HFFc6 (cell line): Measurements from ENCODE around the gene GFER. TPM values are rescaled to one million over a fixed set of nuclear protein-coding genes. Genes with fewer than 3 reads are reported as not detected.

Experiments used
- DNase-seq: peaks from one replicate; pipeline ENCODE4 v3.0.0-alpha.2; 2018
- H3K27ac Mint-ChIP-seq: 2 replicates; pipeline ENCODE4 v1.8.0; 2020; ENCODE audit warnings: mild to moderate bottlenecking, mixed read lengths
- H3K27me3 Mint-ChIP-seq: 2 replicates; pipeline ENCODE4 v1.8.0; 2021; ENCODE audit warnings: mild to moderate bottlenecking, moderate library complexity, mixed read lengths; ENCODE audit not compliant: insufficient read depth
- H3K36me3 Mint-ChIP-seq: 2 replicates; pipeline ENCODE4 v1.8.0; 2021; ENCODE audit warnings: low read depth, mixed read lengths
- H3K4me1 Mint-ChIP-seq: 2 replicates; pipeline ENCODE4 v1.8.0; 2020; ENCODE audit warnings: low read depth, mixed read lengths
- H3K4me3 Mint-ChIP-seq: 2 replicates; pipeline ENCODE4 v1.8.0; 2020; ENCODE audit warnings: mild to moderate bottlenecking, moderate library complexity, mixed read lengths
- H3K9me3 Mint-ChIP-seq: 2 replicates; pipeline ENCODE4 v1.8.0; 2020; ENCODE audit warnings: mild to moderate bottlenecking, mixed read lengths
- CTCF ChIP-seq: fragments of 200-600 bp; sonication (generic); IDR thresholded peaks from 2 replicates; pipeline ENCODE4 v1.5.0; 2021; ENCODE audit warnings: antibody characterized with exemption, mild to moderate bottlenecking
- total RNA-seq, 6 experiments: library from RNA; stranded (reverse); fragmentation: NEBNext Ultra II Directional; extraction: Animal tissue kit (Norgen Biotek cat#: 25700); gene quantifications; 2 replicates in 1 of 6; 3 replicates in 5 of 6; pipeline ENCODE4 v1.2.3, GENCODE V29; 2021

GFER gene
- total RNA-seq, 6 experiments from 2014 or later: 28.8 to 45.5 (median 40.2) TPM

GRCh38 chr16:1940273-1941161 is 43.5 kb upstream of the GFER start:
- no peaks in the 10 kb centered on the region for H3K9me3 Mint-ChIP-seq
- peaks cover 2% of the 10 kb centered on the region for H3K27me3 Mint-ChIP-seq
- H3K4me1 Mint-ChIP-seq: peaks cover 9% of the 10 kb centered on the region
- H3K4me3 Mint-ChIP-seq: no peak overlapping the region
- H3K27ac Mint-ChIP-seq: no peak overlapping the region
- TF ChIP-seq CTCF: no peak
- H3K36me3 Mint-ChIP-seq: no peaks in the 10 kb centered on the region; the same call in 1 of the 2 replicates
- DNase-seq: no peak

- H3K27me3 Mint-ChIP-seq: peaks cover 2% of the 10 kb centered on the region
- H3K36me3 Mint-ChIP-seq: no peaks in the 10 kb centered on the region; the same call in 1 of the 2 replicates
- no peak overlapping the region for H3K27ac Mint-ChIP-seq
- H3K4me3 Mint-ChIP-seq: peak overlapping the region; percentile 91
- H3K4me1 Mint-ChIP-seq: peaks cover 9% of the 10 kb centered on the region
- H3K9me3 Mint-ChIP-seq: no peaks in the 10 kb centered on the region
- DNase-seq: no peak
- peak; percentile 44; the same call in 1 of the 2 replicates for TF ChIP-seq CTCF
Observed at GRCh38 chr16:1941162-1942046, 42.6 kb upstream of the GFER start.

GRCh38 chr16:1942047-1942809 is 41.8 kb upstream of the GFER start:
- no peaks in the 10 kb centered on the region for H3K9me3 Mint-ChIP-seq

GRCh38 chr16:1942810-1943726 is 40.9 kb upstream of the GFER start, which contains the start of gene MSRB1:
TSS of gene MSRB1 (minus strand) at chr16:1943199. CDS start at chr16:1943156, 43 bp downstream.
- peak; percentile 95 for DNase-seq
- H3K27ac Mint-ChIP-seq: peak within 1 kb of the TSS; percentile 64
- H3K36me3 Mint-ChIP-seq: no peaks in the 10 kb centered on the region; the same call in 1 of the 2 replicates
- H3K27me3 Mint-ChIP-seq: peaks cover 4% of the 10 kb centered on the region
- peaks cover 9% of the 10 kb centered on the region for H3K4me1 Mint-ChIP-seq
- peak within 1 kb of the TSS; percentile 91 for H3K4me3 Mint-ChIP-seq
- H3K9me3 Mint-ChIP-seq: no peaks in the 10 kb centered on the region
- TF ChIP-seq CTCF: no peak

More at GRCh38 chr16:1942047-1942809, 41.8 kb upstream of the GFER start:
- Mint-ChIP-seq H3K27me3 (peaks cover 4% of the 10 kb centered on the region), H3K4me3 (peak overlapping the region; percentile 91), H3K4me1 (peaks cover 9% of the 10 kb centered on the region), H3K36me3 (no peaks in the 10 kb centered on the region; the same call in 1 of the 2 replicates), H3K27ac (no peak overlapping the region; the same call in 1 of the 2 replicates)
- no peak for TF ChIP-seq CTCF
- DNase-seq: no peak
